Measurements from ENCODE around the gene TRDMT1.

The TRDMT1 gene

GRCh38 chr10:17200912-17201793 is at the start of gene TRDMT1:
TRDMT1 (minus strand) TSS chr10:17201672; CDS start chr10:17201634, 38 bp downstream.
- peaks cover 17 to 31% of the 10 kb centered on the region in 2 donors for H3K4me1 Mint-ChIP-seq
- no peaks in the 10 kb centered on the region for H3K27me3 Mint-ChIP-seq
- no peaks in the 10 kb centered on the region for H3K9me3 Mint-ChIP-seq
- peak within 1 kb of the TSS; percentile 97 for H3K27ac Mint-ChIP-seq
- peak within 1 kb of the TSS; percentile 89 to 99 for H3K4me3 Mint-ChIP-seq
- peak; percentile 79 for DNase-seq
- no peaks in the 10 kb centered on the region for H3K36me3 Mint-ChIP-seq
- ATAC-seq (replicated peaks) = peak; percentile 88 to 92

- ATAC-seq (replicated peaks) (peak in 1 of 2 donors; percentile 31), DNase-seq (no peak)
- peaks cover 6% of the 10 kb centered on the region in 2 donors for H3K27me3 Mint-ChIP-seq
- H3K36me3 Mint-ChIP-seq = peaks cover 0 to 2% of the 10 kb centered on the region in 2 donors
- no peak overlapping the region for H3K27ac Mint-ChIP-seq
- peaks cover 5 to 7% of the 10 kb centered on the region in 2 donors for H3K9me3 Mint-ChIP-seq
- H3K4me1 Mint-ChIP-seq = peaks cover 0 to 2% of the 10 kb centered on the region in 2 donors
- no peak overlapping the region for H3K4me3 Mint-ChIP-seq
Observed at GRCh38 chr10:17250736-17251135, 49.3 kb upstream of the TRDMT1 start.

- H3K27me3 Mint-ChIP-seq = peaks cover 6% of the 10 kb centered on the region in 2 donors
- ATAC-seq (replicated peaks) (peak; percentile 39 to 61), DNase-seq (no peak)
- H3K9me3 Mint-ChIP-seq = peaks cover 3 to 5% of the 10 kb centered on the region in 2 donors
- no peak overlapping the region for H3K4me3 Mint-ChIP-seq
- no peaks in the 10 kb centered on the region for H3K4me1 Mint-ChIP-seq
- no peak overlapping the region for H3K27ac Mint-ChIP-seq
- H3K36me3 Mint-ChIP-seq = peaks cover 0 to 2% of the 10 kb centered on the region in 2 donors
Observed at GRCh38 chr10:17249820-17250219, 48.3 kb upstream of the TRDMT1 start.

- H3K9me3 Mint-ChIP-seq = peaks cover 0 to 2% of the 10 kb centered on the region in 2 donors
- DNase-seq = no peak
Observed at GRCh38 chr10:17248964-17249363, 47.5 kb upstream of the TRDMT1 start.

GRCh38 chr10:17247210-17247609 is 45.7 kb upstream of the TRDMT1 start:
- Mint-ChIP-seq H3K4me1 (no peaks in the 10 kb centered on the region), H3K9me3 (peaks cover 0 to 2% of the 10 kb centered on the region in 2 donors), H3K27me3 (peaks cover 6% of the 10 kb centered on the region in 2 donors), H3K36me3 (peaks cover 0 to 2% of the 10 kb centered on the region in 2 donors), H3K4me3 (no peak overlapping the region), H3K27ac (no peak overlapping the region)
- DNase-seq = no peak
- no peak for ATAC-seq (replicated peaks)

More at GRCh38 chr10:17248964-17249363, 47.5 kb upstream of the TRDMT1 start:
- no peak for ATAC-seq (replicated peaks)
- Mint-ChIP-seq H3K27ac (no peak overlapping the region), H3K27me3 (peaks cover 6% of the 10 kb centered on the region in 2 donors), H3K4me1 (no peaks in the 10 kb centered on the region), H3K4me3 (no peak overlapping the region), H3K36me3 (peaks cover 0 to 2% of the 10 kb centered on the region in 2 donors)

GRCh38 chr10:17244700-17245365 is 43.4 kb upstream of the TRDMT1 start:
- Mint-ChIP-seq H3K4me3 (no peak overlapping the region), H3K36me3 (peaks cover 0 to 2% of the 10 kb centered on the region in 2 donors), H3K27me3 (peaks cover 6% of the 10 kb centered on the region in 2 donors), H3K4me1 (no peaks in the 10 kb centered on the region), H3K27ac (no peak overlapping the region), H3K9me3 (peaks cover 0 to 2% of the 10 kb centered on the region in 2 donors)
- ATAC-seq (replicated peaks) (no peak), DNase-seq (no peak)

GRCh38 chr10:17241611-17242333 is 40.3 kb upstream of the TRDMT1 start:
- Mint-ChIP-seq H3K27ac (no peak overlapping the region), H3K4me1 (no peaks in the 10 kb centered on the region), H3K36me3 (peaks cover 0 to 9% of the 10 kb centered on the region in 2 donors), H3K4me3 (no peak overlapping the region), H3K9me3 (no peaks in the 10 kb centered on the region), H3K27me3 (peaks cover 6% of the 10 kb centered on the region in 2 donors)
- DNase-seq (no peak), ATAC-seq (replicated peaks) (no peak)

GRCh38 chr10:17240616-17241015 is 39.1 kb upstream of the TRDMT1 start:
- Mint-ChIP-seq H3K4me1 (peaks cover 0 to 5% of the 10 kb centered on the region in 2 donors), H3K4me3 (no peak overlapping the region), H3K36me3 (peaks cover 7 to 15% of the 10 kb centered on the region in 2 donors), H3K27ac (no peak overlapping the region), H3K9me3 (no peaks in the 10 kb centered on the region), H3K27me3 (no peaks in the 10 kb centered on the region)
- ATAC-seq (replicated peaks) (no peak), DNase-seq (no peak)

GRCh38 chr10:17240096-17240495 is 38.6 kb upstream of the TRDMT1 start:
- no peaks in the 10 kb centered on the region for H3K27me3 Mint-ChIP-seq
- H3K4me3 Mint-ChIP-seq = no peak overlapping the region
- DNase-seq (no peak), ATAC-seq (replicated peaks) (no peak)
- peaks cover 10 to 19% of the 10 kb centered on the region in 2 donors for H3K36me3 Mint-ChIP-seq
- peaks cover 0 to 8% of the 10 kb centered on the region in 2 donors for H3K4me1 Mint-ChIP-seq
- no peak overlapping the region for H3K27ac Mint-ChIP-seq
- H3K9me3 Mint-ChIP-seq = no peaks in the 10 kb centered on the region

GRCh38 chr10:17239345-17240085 is 38.0 kb upstream of the TRDMT1 start:
- DNase-seq = no peak
- peaks cover 0 to 11% of the 10 kb centered on the region in 2 donors for H3K4me1 Mint-ChIP-seq
- no peaks in the 10 kb centered on the region for H3K9me3 Mint-ChIP-seq
- no peaks in the 10 kb centered on the region for H3K27me3 Mint-ChIP-seq
- no peak overlapping the region for H3K27ac Mint-ChIP-seq
- no peak for ATAC-seq (replicated peaks)
- H3K36me3 Mint-ChIP-seq = peaks cover 14 to 23% of the 10 kb centered on the region in 2 donors
- H3K4me3 Mint-ChIP-seq = no peak overlapping the region

GRCh38 chr10:17238445-17239291 is 37.2 kb upstream of the TRDMT1 start:
- ATAC-seq (replicated peaks) (peak; percentile 41 to 45), DNase-seq (no peak)
- H3K27me3 Mint-ChIP-seq = no peaks in the 10 kb centered on the region
- H3K4me3 Mint-ChIP-seq = no peak overlapping the region
- H3K4me1 Mint-ChIP-seq = peaks cover 2 to 16% of the 10 kb centered on the region in 2 donors
- H3K36me3 Mint-ChIP-seq = peaks cover 17 to 28% of the 10 kb centered on the region in 2 donors
- H3K9me3 Mint-ChIP-seq = no peaks in the 10 kb centered on the region
- peak overlapping the region; percentile 57 for H3K27ac Mint-ChIP-seq

GRCh38 chr10:17237915-17238444 is 36.5 kb upstream of the TRDMT1 start:
- Mint-ChIP-seq H3K4me1 (peaks cover 2 to 16% of the 10 kb centered on the region in 2 donors), H3K4me3 (no peak overlapping the region), H3K27me3 (no peaks in the 10 kb centered on the region), H3K36me3 (peaks cover 17 to 28% of the 10 kb centered on the region in 2 donors), H3K9me3 (no peaks in the 10 kb centered on the region), H3K27ac (no peak overlapping the region)
- DNase-seq (no peak), ATAC-seq (replicated peaks) (no peak)

- peaks cover 22 to 34% of the 10 kb centered on the region in 2 donors for H3K36me3 Mint-ChIP-seq
- DNase-seq = no peak
- H3K9me3 Mint-ChIP-seq = no peaks in the 10 kb centered on the region
- H3K27ac Mint-ChIP-seq = no peak overlapping the region
- no peak overlapping the region for H3K4me3 Mint-ChIP-seq
- H3K4me1 Mint-ChIP-seq = peaks cover 2 to 16% of the 10 kb centered on the region in 2 donors
- no peak for ATAC-seq (replicated peaks)
- H3K27me3 Mint-ChIP-seq = no peaks in the 10 kb centered on the region
Observed at GRCh38 chr10:17237149-17237527, 35.7 kb upstream of the TRDMT1 start.

Data from stimulated activated naive B cell treated with anti-CD40 and anti-IgM and Interleukin-4, amounts not matched to agents 10 μg/mL and 1 μg/mL and 100 μg/mL, for 72 hours (primary cell).